B cell (primary cell): ENCODE data around the gene SLC48A1. TPM values are rescaled to one million over a fixed set of nuclear protein-coding genes. Genes with fewer than 3 reads are reported as not detected.

Experiments
- ATAC-seq: fragments of 200-7000 bp; cut with Tn5 transposase; one replicate; pipeline ENCODE4 v1.10.0; 2021; ENCODE audit warnings: low read depth, mild to moderate bottlenecking, moderate number of reproducible peaks, moderate library complexity
- CTCF ChIA-PET: fragments of 350-600 bp; sonication (Branson Sonifier 250); formaldehyde crosslinking; loops from one replicate; lab custom pipeline; 2021; ENCODE audit warnings: antibody characterized with exemption, inconsistent platforms; lab: Charles Lee
- POLR2A ChIA-PET: fragments of 350-600 bp; sonication (Branson Sonifier 250); formaldehyde crosslinking; loops from one replicate; lab custom pipeline; 2021; ENCODE audit warnings: antibody characterized with exemption; lab: Charles Lee
- DNase-seq: peaks from one replicate; pipeline ENCODE4 v3.0.0; 2013
- H2AFZ ChIP-seq: 2 replicates; pipeline ENCODE4 v1.6.1; 2012; ENCODE audit warnings: mild to moderate bottlenecking, low read depth, low read length; ENCODE audit not compliant: insufficient read depth, poor library complexity, severe bottlenecking
- H3K27ac ChIP-seq, 2 donors: 1 replicate in 1 of 2; 2 replicates in 1 of 2; pipeline ENCODE4 v1.5.1; 2012 to 2013; ENCODE audit warnings: low read length in 2 of 2, mild to moderate bottlenecking in 2 of 2, moderate library complexity in 1 of 2
- H3K27me3 ChIP-seq, 4 experiments: fragments of 200-600 bp in 1 of 4; sonication (generic) in 1 of 4; replicated peaks in 1 of 4; 1 replicate in 2 of 4; 2 replicates in 2 of 4; pipeline versions ENCODE4 v1.6.1 to v1.7.0; 2013 to 2016; ENCODE audit warnings: low read length in 3 of 4, mild to moderate bottlenecking in 2 of 4, mixed read lengths in 1 of 4, moderate library complexity in 1 of 4; ENCODE audit not compliant: insufficient read depth in 4 of 4, control insufficient read depth in 3 of 4; ENCODE audit errors: control extremely low read depth in 1 of 4
- H3K36me3 ChIP-seq, 2 experiments: replicated peaks in 1 of 2; 1 replicate in 1 of 2; 2 replicates in 1 of 2; pipeline versions ENCODE4 v1.6.1 to v1.7.1; 2013; ENCODE audit warnings: low read length in 1 of 2; ENCODE audit not compliant: insufficient read depth in 2 of 2, control insufficient read depth in 1 of 2; ENCODE audit errors: control extremely low read depth in 1 of 2, extremely low read depth in 1 of 2
- H3K4me1 ChIP-seq, 2 donors: fragments of 200-600 bp in 1 of 2; sonication (generic) in 1 of 2; 1 replicate in 1 of 2; 2 replicates in 1 of 2; pipeline versions ENCODE4 v1.5.1 to v1.6.1; 2013 to 2017; ENCODE audit warnings: low read length in 2 of 2; ENCODE audit not compliant: control insufficient read depth in 2 of 2, insufficient read depth in 2 of 2
- H3K4me2 ChIP-seq: replicated peaks from 2 replicates; pipeline ENCODE3; 2012; ENCODE audit warnings: mild to moderate bottlenecking, low read depth, low read length; ENCODE audit not compliant: poor library complexity, severe bottlenecking
- H3K4me3 ChIP-seq, 5 experiments: fragments of 200-600 bp in 1 of 5; sonication (generic) in 1 of 5; 1 replicate in 3 of 5; 2 replicates in 2 of 5; pipeline versions ENCODE4 v1.5.1 to v1.7.0; 2011 to 2016; ENCODE audit warnings: low read length in 4 of 5, mild to moderate bottlenecking in 4 of 5, low read depth in 2 of 5, control low read depth in 1 of 5, moderate library complexity in 1 of 5; ENCODE audit not compliant: insufficient read depth in 1 of 5; ENCODE audit errors: control extremely low read depth in 1 of 5, extremely low read depth in 1 of 5
- H3K79me2 ChIP-seq: fragments of 200-600 bp; sonication (generic); one replicate; pipeline ENCODE4 v1.6.0; 2016; ENCODE audit warnings: low read length; ENCODE audit not compliant: control insufficient read depth, insufficient read depth
- H3K9ac ChIP-seq: fragments of 200-600 bp; sonication (generic); 2 replicates; pipeline ENCODE4 v1.6.1; 2017; ENCODE audit warnings: mild to moderate bottlenecking, low read length, moderate library complexity
- H3K9me3 ChIP-seq, 3 donors: one replicate each; pipeline versions ENCODE4 v1.6.1 to v1.7.1; 2013; ENCODE audit warnings: low read length in 2 of 3; ENCODE audit not compliant: control insufficient read depth in 2 of 3, insufficient read depth in 1 of 3; ENCODE audit errors: control extremely low read depth in 1 of 3
- H4K20me1 ChIP-seq: 2 replicates; pipeline ENCODE4 v1.6.0; 2012; ENCODE audit warnings: mild to moderate bottlenecking, low read length; ENCODE audit not compliant: insufficient read depth, control insufficient read depth, poor library complexity, severe bottlenecking
- H3K27ac Mint-ChIP-seq: one replicate; pipeline ENCODE4 v1.8.0; 2021; ENCODE audit warnings: mixed read lengths
- H3K27me3 Mint-ChIP-seq: one replicate; pipeline ENCODE4 v1.8.0; 2021; ENCODE audit warnings: mixed read lengths
- H3K4me1 Mint-ChIP-seq: one replicate; pipeline ENCODE4 v1.8.0; 2021; ENCODE audit warnings: mixed read lengths
- H3K4me3 Mint-ChIP-seq: one replicate; pipeline ENCODE4 v1.8.0; 2021; ENCODE audit warnings: mixed read lengths
- H3K9me3 Mint-ChIP-seq: one replicate; pipeline ENCODE4 v1.8.0; 2022; ENCODE audit warnings: mixed read lengths; ENCODE audit not compliant: insufficient read depth
- EZH2 ChIP-seq: IDR thresholded peaks from 2 replicates; pipeline ENCODE4 v1.6.1; 2012; ENCODE audit warnings: borderline replicate concordance, low read depth, mild to moderate bottlenecking, moderate library complexity, low read length; ENCODE audit not compliant: insufficient read depth, poor library complexity, severe bottlenecking
- WGBS: methylation state at CpG from one replicate; pipeline ENCODE4 v1.1.5; 2013; ENCODE audit warnings: missing lambda C conversion rate; ENCODE audit not compliant: insufficient coverage; 5-methylcytosine and 5-hydroxymethylcytosine counted together
- intact Hi-C: fragments of 100-400 bp; cut with micrococcal nuclease; formaldehyde crosslinking; loops from one replicate; pipeline ENCODE4 v1.10.0; 2022
- polyA plus RNA-seq: library from polyadenylated mRNA; depleted of rRNA; stranded (reverse); fragments of >200 nt; gene quantifications from 2 replicates; pipeline ENCODE4 v1.2.3, GENCODE V29; 2012
- total RNA-seq, 2 donors: library from RNA; stranded (reverse); fragments of 120-200 nt in 1 of 2; gene quantifications; 1 replicate in 1 of 2; 2 replicates in 1 of 2; pipeline versions ENCODE4 v1.2.3 to v1.2.4, GENCODE V29; 2013 to 2022
- TF ChIP-seq, protein P1 (sequence below): fragments of 200-600 bp; IDR thresholded peaks from one replicate; pipeline ENCODE4 v1.8.0; 2022; ENCODE audit warnings: antibody characterized with exemption, mild to moderate bottlenecking

SLC48A1 gene
- total and polyA plus RNA-seq, 2 donors (not counting 1 experiment from before 2014, with no cell fraction given), result 8.0 to 20.0 TPM

DNA sequence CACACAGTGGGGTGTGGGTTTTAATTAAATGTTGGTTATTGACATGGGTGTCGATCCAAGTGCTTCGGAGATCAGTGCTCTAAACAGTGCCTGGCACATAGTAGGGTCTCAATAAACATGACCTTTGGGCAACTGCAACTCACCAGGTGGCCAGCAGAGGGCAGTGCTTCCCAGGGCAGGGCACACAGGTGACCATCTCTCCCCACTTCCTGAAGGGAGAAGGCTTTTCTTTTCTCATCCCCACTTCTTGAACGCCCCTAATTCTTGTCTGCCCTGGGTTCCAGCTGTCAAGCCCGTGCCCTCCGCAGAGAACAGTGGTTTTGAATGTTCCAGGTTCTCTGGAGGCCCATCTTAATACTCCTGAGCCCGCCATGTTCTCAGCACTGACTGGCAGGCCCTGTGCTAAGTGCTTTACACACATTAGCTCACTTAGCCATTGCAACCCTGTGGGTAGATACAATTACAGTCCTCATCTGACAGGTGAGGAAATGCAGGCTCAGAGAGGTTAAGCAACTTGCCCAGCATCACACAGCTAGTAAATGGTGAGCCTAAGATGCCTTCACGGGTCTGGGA is 30.7 kb upstream of the SLC48A1 start:
- H3K4me1 Mint-ChIP-seq, result peaks cover 65% of the 10 kb centered on the region
- H3K79me2 ChIP-seq, result no peaks in the 10 kb centered on the region
- no peak overlapping the region for H3K9ac ChIP-seq
- H3K27ac Mint-ChIP-seq, result peak overlapping the region; percentile 75
- POLR2A ChIA-PET, result interaction anchor here (1.2 to 5.7 kb wide), 4 partner anchors 15 to 96 kb away, joined by 4 to 43 read pairs (median 19); partner anchors contain the start of gene RAPGEF3
- ATAC-seq, result peak; percentile 18
- H3K4me3 ChIP-seq, result no peak overlapping the region
- H3K4me2 ChIP-seq, result no peak overlapping the region
- H2AFZ ChIP-seq, result no peak overlapping the region
- 72% methylated on average over 6 of the region's 7 CpGs for WGBS
- peak; percentile 78 for DNase-seq
- peaks cover 0 to 9% (median 0%) of the 10 kb centered on the region in 3 donors for H3K9me3 ChIP-seq
- no peaks in the 10 kb centered on the region for H3K27me3 Mint-ChIP-seq
- H3K9me3 Mint-ChIP-seq, result no peaks in the 10 kb centered on the region
- intact Hi-C loops, result loop anchor here (1.0 kb wide), 5 partner anchors 17 to 221 kb away; partner anchors contain the start of gene TMEM106C
- H3K27ac ChIP-seq, result no peak overlapping the region
- no peak for TF ChIP-seq EZH2
- TF ChIP-seq, protein P1, sequence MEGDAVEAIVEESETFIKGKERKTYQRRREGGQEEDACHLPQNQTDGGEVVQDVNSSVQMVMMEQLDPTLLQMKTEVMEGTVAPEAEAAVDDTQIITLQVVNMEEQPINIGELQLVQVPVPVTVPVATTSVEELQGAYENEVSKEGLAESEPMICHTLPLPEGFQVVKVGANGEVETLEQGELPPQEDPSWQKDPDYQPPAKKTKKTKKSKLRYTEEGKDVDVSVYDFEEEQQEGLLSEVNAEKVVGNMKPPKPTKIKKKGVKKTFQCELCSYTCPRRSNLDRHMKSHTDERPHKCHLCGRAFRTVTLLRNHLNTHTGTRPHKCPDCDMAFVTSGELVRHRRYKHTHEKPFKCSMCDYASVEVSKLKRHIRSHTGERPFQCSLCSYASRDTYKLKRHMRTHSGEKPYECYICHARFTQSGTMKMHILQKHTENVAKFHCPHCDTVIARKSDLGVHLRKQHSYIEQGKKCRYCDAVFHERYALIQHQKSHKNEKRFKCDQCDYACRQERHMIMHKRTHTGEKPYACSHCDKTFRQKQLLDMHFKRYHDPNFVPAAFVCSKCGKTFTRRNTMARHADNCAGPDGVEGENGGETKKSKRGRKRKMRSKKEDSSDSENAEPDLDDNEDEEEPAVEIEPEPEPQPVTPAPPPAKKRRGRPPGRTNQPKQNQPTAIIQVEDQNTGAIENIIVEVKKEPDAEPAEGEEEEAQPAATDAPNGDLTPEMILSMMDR, result peak; percentile 98
- H3K27me3 ChIP-seq, result no peaks in the 10 kb centered on the region
- CTCF ChIA-PET, result interaction anchor here (0.7 to 15.0 kb wide), 23 partner anchors 12 to 710 kb away, joined by 3 to 515 read pairs (median 10); partner anchors contain the start of genes ENDOU, HDAC7, RAPGEF3 and RPAP3
- H4K20me1 ChIP-seq, result no peaks in the 10 kb centered on the region
- H3K36me3 ChIP-seq, result no peaks in the 10 kb centered on the region
- H3K4me3 Mint-ChIP-seq, result no peak overlapping the region
- peaks cover 43 to 61% of the 10 kb centered on the region in 2 donors for H3K4me1 ChIP-seq

DNA sequence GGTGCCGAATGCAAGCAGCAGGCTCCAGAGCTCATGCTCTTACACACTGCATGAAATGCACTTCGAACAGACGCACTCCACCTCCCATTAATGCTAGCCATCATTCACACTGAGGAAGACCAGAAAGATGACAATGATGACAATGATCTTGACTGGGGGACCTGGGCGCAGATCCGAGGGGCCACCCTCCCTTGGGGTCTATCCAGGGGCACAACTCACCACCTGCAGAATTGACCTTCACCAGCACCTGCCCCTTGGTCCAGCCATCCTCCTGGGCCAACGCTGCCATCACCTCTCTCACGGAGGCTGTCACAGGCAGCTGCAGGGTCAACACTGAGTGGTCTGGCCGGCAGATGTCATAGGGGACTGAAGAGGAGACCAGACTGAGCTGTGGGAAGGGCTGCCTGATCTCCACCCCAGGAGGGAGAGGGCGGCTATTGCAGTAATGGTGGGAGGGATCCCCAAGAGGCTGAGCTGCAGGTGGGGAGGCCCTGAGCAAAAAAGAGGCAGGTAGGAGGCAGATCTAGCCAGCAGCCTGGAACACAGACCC is 29.7 kb upstream of the SLC48A1 start:
- Mint-ChIP-seq H3K4me1 (peaks cover 71% of the 10 kb centered on the region), H3K27me3 (no peaks in the 10 kb centered on the region), H3K27ac (no peak overlapping the region), H3K9me3 (no peaks in the 10 kb centered on the region), H3K4me3 (no peak overlapping the region)
- DNase-seq (no peak), ATAC-seq (no peak)
- intact Hi-C loops, result no loop called here
- Histone ChIP-seq H3K27me3 (no peaks in the 10 kb centered on the region), H3K79me2 (no peaks in the 10 kb centered on the region), H3K27ac (no peak overlapping the region), H3K9me3 (peaks cover 0 to 9% (median 0%) of the 10 kb centered on the region in 3 donors), H3K36me3 (no peaks in the 10 kb centered on the region), H3K4me3 (no peak overlapping the region), H2AFZ (no peak overlapping the region), H4K20me1 (no peaks in the 10 kb centered on the region), H3K9ac (no peak overlapping the region), H3K4me2 (no peak overlapping the region), H3K4me1 (peaks cover 47 to 69% of the 10 kb centered on the region in 2 donors)
- ChIA-PET POLR2A (interaction anchor here (1.8 to 5.7 kb wide), 3 partner anchors 14 to 95 kb away, joined by 7 to 43 read pairs (median 28); partner anchors contain the start of gene RAPGEF3), CTCF (interaction anchor here (1.0 to 15.0 kb wide), 23 partner anchors 13 to 421 kb away, joined by 3 to 515 read pairs (median 10); partner anchors contain the start of genes ENDOU, HDAC7, RAPGEF3 and RPAP3)
- 96% methylated on average over 9 of the region's 9 CpGs for WGBS
- TF ChIP-seq, protein P1, result no peak
- TF ChIP-seq EZH2, result no peak
